H9 (cell line): ENCODE measurements around the gene XIRP1. TPM values are rescaled to one million over a fixed set of nuclear protein-coding genes. Genes with fewer than 3 reads are reported as not detected.

Experiments
- DNase-seq: peaks from one replicate; pipeline ENCODE4 v3.0.0-alpha.2; 2017
- H2AFZ ChIP-seq: one replicate; pipeline ENCODE4 v1.6.1; 2013; ENCODE audit warnings: mild to moderate bottlenecking, low read length, control low read depth, moderate library complexity
- H2AK5ac ChIP-seq: 2 replicates; pipeline ENCODE4 v1.6.1; 2013; ENCODE audit warnings: low read length, control low read depth, mixed read lengths; ENCODE audit not compliant: insufficient read length
- H2BK120ac ChIP-seq: one replicate; pipeline ENCODE4 v1.6.1; 2013; ENCODE audit warnings: low read depth, mild to moderate bottlenecking, low read length, control low read depth, inconsistent platforms; ENCODE audit not compliant: poor library complexity, severe bottlenecking
- H2BK12ac ChIP-seq: 2 replicates; pipeline ENCODE4 v1.6.1; 2013; ENCODE audit warnings: low read length, control low read depth, mixed read lengths, low read depth; ENCODE audit not compliant: insufficient read length
- H2BK15ac ChIP-seq: 2 replicates; pipeline ENCODE4 v1.6.1; 2013; ENCODE audit warnings: low read depth, low read length, control low read depth
- H2BK20ac ChIP-seq: one replicate; pipeline ENCODE4 v1.6.1; 2013; ENCODE audit warnings: low read depth, mild to moderate bottlenecking, low read length, control low read depth, inconsistent platforms; ENCODE audit not compliant: poor library complexity, severe bottlenecking
- H2BK5ac ChIP-seq: 2 replicates; pipeline ENCODE4 v1.6.1; 2013; ENCODE audit warnings: low read length, control low read depth, mixed read lengths; ENCODE audit not compliant: insufficient read length
- H3K14ac ChIP-seq: 2 replicates; pipeline ENCODE4 v1.6.1; 2013; ENCODE audit warnings: low read length, control low read depth; ENCODE audit not compliant: insufficient read depth
- H3K18ac ChIP-seq: 2 replicates; pipeline ENCODE4 v1.6.1; 2013; ENCODE audit warnings: low read depth, mild to moderate bottlenecking, mixed read lengths, low read length, control low read depth; ENCODE audit not compliant: insufficient read length
- H3K23ac ChIP-seq: 2 replicates; pipeline ENCODE4 v1.6.1; 2013; ENCODE audit warnings: low read length, control low read depth, mixed read lengths, low read depth; ENCODE audit not compliant: insufficient read length
- H3K23me2 ChIP-seq: 2 replicates; pipeline ENCODE4 v1.6.1; 2013; ENCODE audit warnings: low read depth, mild to moderate bottlenecking, mixed read lengths, low read length, control low read depth; ENCODE audit not compliant: insufficient read length, poor library complexity, severe bottlenecking
- H3K27ac ChIP-seq: 2 replicates; pipeline ENCODE4 v1.5.1; 2013; ENCODE audit warnings: low read length, control low read depth, mixed read lengths, low read depth; ENCODE audit not compliant: insufficient read length
- H3K27me3 ChIP-seq: 2 replicates; pipeline ENCODE4 v1.6.1; 2013; ENCODE audit warnings: low read length, control low read depth, inconsistent platforms; ENCODE audit not compliant: insufficient read depth
- H3K4ac ChIP-seq: 2 replicates; pipeline ENCODE4 v1.6.1; 2013; ENCODE audit warnings: low read depth, mild to moderate bottlenecking, control low read depth, inconsistent platforms, low read length, moderate library complexity
- H3K4me1 ChIP-seq: 2 replicates; pipeline ENCODE4 v1.6.1; 2013; ENCODE audit warnings: low read length, control low read depth, inconsistent platforms; ENCODE audit not compliant: insufficient read depth
- H3K4me2 ChIP-seq: 2 replicates; pipeline ENCODE4 v1.6.1; 2013; ENCODE audit warnings: low read length, control low read depth, mixed read lengths; ENCODE audit not compliant: insufficient read length, insufficient read depth
- H3K56ac ChIP-seq: 2 replicates; pipeline ENCODE4 v1.6.1; 2013; ENCODE audit warnings: low read depth, mild to moderate bottlenecking, mixed read lengths, low read length, control low read depth; ENCODE audit not compliant: insufficient read length
- H3K79me1 ChIP-seq: 2 replicates; pipeline ENCODE4 v1.6.1; 2013; ENCODE audit warnings: low read depth, mild to moderate bottlenecking, moderate library complexity, low read length, control low read depth, inconsistent platforms; ENCODE audit not compliant: insufficient read depth, poor library complexity, severe bottlenecking
- H3K79me2 ChIP-seq: 2 replicates; pipeline ENCODE4 v1.6.1; 2013; ENCODE audit warnings: low read length, control low read depth, inconsistent platforms; ENCODE audit not compliant: insufficient read depth
- H3K9ac ChIP-seq: 2 replicates; pipeline ENCODE4 v1.6.1; 2013; ENCODE audit warnings: low read length, control low read depth, mixed read lengths; ENCODE audit not compliant: insufficient read length; ENCODE audit errors: extremely low read depth
- H3K9me3 ChIP-seq: one replicate; pipeline ENCODE4 v1.6.1; 2013; ENCODE audit warnings: low read depth, low read length, inconsistent platforms; ENCODE audit not compliant: control insufficient read depth
- H3T11ph ChIP-seq: one replicate; pipeline ENCODE4 v1.6.1; 2013; ENCODE audit warnings: mild to moderate bottlenecking, low read length, control low read depth, inconsistent platforms
- H4K20me1 ChIP-seq: one replicate; pipeline ENCODE4 v1.6.1; 2013; ENCODE audit not compliant: control insufficient read depth, insufficient read length, insufficient read depth
- H4K5ac ChIP-seq: 2 replicates; pipeline ENCODE4 v1.6.1; 2013; ENCODE audit warnings: low read depth, mild to moderate bottlenecking, mixed read lengths, low read length, control low read depth; ENCODE audit not compliant: insufficient read length
- H4K8ac ChIP-seq: replicated peaks from 2 replicates; pipeline ENCODE4 v1.6.1; 2013; ENCODE audit warnings: low read length, control low read depth, mixed read lengths, low read depth; ENCODE audit not compliant: insufficient read length
- H4K91ac ChIP-seq: 2 replicates; pipeline ENCODE4 v1.6.1; 2013; ENCODE audit warnings: low read depth, mild to moderate bottlenecking, moderate library complexity, mixed read lengths, low read length, control low read depth; ENCODE audit not compliant: insufficient read length
- H3K27ac Mint-ChIP-seq, 3 experiments: 2 replicates in 2 of 3; 3 replicates in 1 of 3; pipeline ENCODE4 v1.8.0; 2020 to 2021; ENCODE audit warnings: mixed read lengths in 3 of 3, mild to moderate bottlenecking in 1 of 3, moderate library complexity in 1 of 3
- H3K27me3 Mint-ChIP-seq: 2 replicates; pipeline ENCODE4 v1.8.0; 2021; ENCODE audit warnings: low read depth, mild to moderate bottlenecking, moderate library complexity, mixed read lengths
- H3K36me3 Mint-ChIP-seq, 3 experiments: 2 replicates in 2 of 3; 3 replicates in 1 of 3; pipeline ENCODE4 v1.8.0; 2020 to 2021; ENCODE audit warnings: low read depth in 3 of 3, mixed read lengths in 3 of 3; ENCODE audit not compliant: insufficient read depth in 1 of 3
- H3K4me1 Mint-ChIP-seq, 2 experiments: 2 replicates each; pipeline ENCODE4 v1.8.0; 2020; ENCODE audit warnings: mixed read lengths in 2 of 2
- H3K4me3 Mint-ChIP-seq, 2 experiments: 2 replicates in 1 of 2; 3 replicates in 1 of 2; pipeline ENCODE4 v1.8.0; 2020 to 2021; ENCODE audit warnings: mild to moderate bottlenecking in 2 of 2, mixed read lengths in 2 of 2, moderate library complexity in 1 of 2
- H3K9me3 Mint-ChIP-seq, 2 experiments: 2 replicates in 1 of 2; 3 replicates in 1 of 2; pipeline ENCODE4 v1.8.0; 2020; ENCODE audit warnings: mild to moderate bottlenecking in 2 of 2, mixed read lengths in 2 of 2, moderate library complexity in 1 of 2
- CTCF ChIP-seq: fragments of 200-600 bp; sonication (generic); conservative IDR thresholded peaks from 3 replicates; pipeline ENCODE4 v1.8.0; 2021; ENCODE audit warnings: antibody characterized with exemption, mild to moderate bottlenecking
- WGBS: extraction: QIAGEN DNeasy Blood & Tissue Kit; methylation state at CpG from one replicate; pipeline ENCODE4 v1.1.7; 2013; ENCODE audit warnings: missing lambda C conversion rate, low lambda C conversion rate, mixed read lengths; ENCODE audit not compliant: insufficient read length; ENCODE audit errors: extremely low coverage; 5-methylcytosine and 5-hydroxymethylcytosine counted together
- total RNA-seq: library from RNA; stranded (reverse); gene quantifications from 2 replicates; pipeline ENCODE4 v1.2.1, GENCODE V29; 2021

The XIRP1 gene
- total RNA-seq, 1 experiment from 2014 or later, result not detected

DNA sequence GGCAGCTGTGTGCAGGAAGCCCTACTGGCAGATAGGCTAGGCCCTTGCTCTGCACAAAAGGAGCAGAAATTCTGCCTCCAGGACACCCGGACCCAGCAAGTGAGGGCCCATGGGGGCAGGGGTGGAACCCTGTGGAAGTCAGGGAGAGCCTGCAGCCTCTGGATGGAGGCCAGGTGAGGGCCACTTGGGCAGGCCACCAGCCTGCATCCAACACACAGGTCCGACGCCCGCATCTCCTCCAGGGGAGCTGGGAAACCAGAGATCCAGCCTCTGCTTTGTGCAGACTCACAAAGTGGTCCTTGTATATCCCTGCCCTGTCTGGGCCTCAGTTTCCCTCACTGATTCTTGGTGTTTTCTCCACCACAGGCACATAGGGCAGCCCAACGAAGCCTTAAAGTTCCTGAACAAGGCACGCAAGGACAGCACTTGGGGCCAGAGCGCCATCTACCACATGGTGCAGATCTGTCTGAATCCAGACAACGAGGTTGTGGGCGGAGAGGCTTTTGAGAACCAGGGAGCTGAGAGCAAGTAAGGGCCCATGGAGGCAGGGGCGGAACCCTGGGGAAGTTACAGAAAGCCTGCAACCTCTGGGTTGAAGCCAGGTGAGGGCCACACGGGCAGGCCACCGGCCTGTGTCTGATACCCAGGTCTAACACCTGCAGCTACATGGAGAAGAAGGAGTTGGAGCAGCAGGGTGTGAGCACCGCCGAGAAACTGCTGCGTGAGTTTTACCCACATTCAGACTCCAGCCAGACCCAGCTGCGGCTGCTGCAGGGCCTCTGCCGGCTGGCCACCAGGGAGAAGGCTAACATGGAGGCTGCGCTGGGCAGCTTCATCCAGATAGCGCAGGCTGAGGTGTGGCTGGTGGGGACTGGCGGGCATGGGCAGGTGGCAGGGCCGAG lies 55.6 kb downstream of the XIRP1 start:
- H3K9me3 Mint-ChIP-seq, result no peaks in the 10 kb centered on the region
- H3K79me2 ChIP-seq, result no peaks in the 10 kb centered on the region
- no peaks in the 10 kb centered on the region for H3K27me3 ChIP-seq
- H3K4me1 Mint-ChIP-seq, result peaks cover 2% of the 10 kb centered on the region in 2 experiments; a peak in 2 of 4 replicates
- no peak overlapping the region for H3K18ac ChIP-seq
- H4K91ac ChIP-seq, result no peak overlapping the region
- no peak overlapping the region for H2BK120ac ChIP-seq
- H3K14ac ChIP-seq, result no peak overlapping the region
- no peak overlapping the region for H3K56ac ChIP-seq
- H3K4me2 ChIP-seq, result no peak overlapping the region
- H2BK12ac ChIP-seq, result no peak overlapping the region
- no peaks in the 10 kb centered on the region for H4K20me1 ChIP-seq
- no peak overlapping the region for H3K23ac ChIP-seq
- no peaks in the 10 kb centered on the region for H3K9me3 ChIP-seq
- no peak overlapping the region for H2AFZ ChIP-seq
- no peak overlapping the region for H2AK5ac ChIP-seq
- no peak overlapping the region for H2BK5ac ChIP-seq
- no peak overlapping the region for H3K9ac ChIP-seq
- H4K5ac ChIP-seq, result no peak overlapping the region
- DNase-seq, result peak; percentile 24
- peak overlapping the region in 1 of 3 experiments; percentile 78; a peak in 1 of 7 replicates for H3K27ac Mint-ChIP-seq
- H3T11ph ChIP-seq, result no peak overlapping the region
- H2BK20ac ChIP-seq, result no peak overlapping the region
- no peaks in the 10 kb centered on the region for H3K27me3 Mint-ChIP-seq
- no peak overlapping the region for H2BK15ac ChIP-seq
- WGBS, result no CpG with 5 or more reads among the region's 21 CpGs
- H3K36me3 Mint-ChIP-seq, result peaks cover 0 to 3% (median 0%) of the 10 kb centered on the region in 3 experiments; a peak in 2 of 7 replicates
- TF ChIP-seq CTCF, result no peak
- H4K8ac ChIP-seq, result no peak overlapping the region
- H3K27ac ChIP-seq, result no peak overlapping the region
- no peaks in the 10 kb centered on the region for H3K23me2 ChIP-seq
- no peaks in the 10 kb centered on the region for H3K79me1 ChIP-seq
- no peak overlapping the region for H3K4ac ChIP-seq
- H3K4me1 ChIP-seq, result no peaks in the 10 kb centered on the region
- H3K4me3 Mint-ChIP-seq, result no peak overlapping the region; a peak in 1 of 5 replicates
